ENCODE measurements around the gene RUFY3. TPM values are rescaled to one million over a fixed set of nuclear protein-coding genes. Genes with fewer than 3 reads are reported as not detected.

RUFY3 gene
- total RNA-seq, 1 donor from 2014 or later: 74.9 TPM

- DNase-seq (ENCODE audit: extremely low spot score, unreplicated experiment): no peak
Observed at GRCh38 chr4:70778888-70779422, 57.2 kb downstream of the RUFY3 start.

GRCh38 chr4:70783096-70783495 lies 61.3 kb downstream of the RUFY3 start:
- no peaks in the 10 kb centered on the region for H3K9me3 Mint-ChIP-seq
- H3K4me3 Mint-ChIP-seq: no peak overlapping the region
- TF ChIP-seq CTCF (conservative IDR thresholded peaks at IDR 0.05): no peak
- no peaks in the 10 kb centered on the region for H3K4me1 Mint-ChIP-seq (ENCODE audit: unreplicated experiment)
- no peak for DNase-seq (ENCODE audit: extremely low spot score, unreplicated experiment)
- no peaks in the 10 kb centered on the region for H3K27me3 Mint-ChIP-seq
- H3K27ac Mint-ChIP-seq: no peak overlapping the region
- H3K36me3 Mint-ChIP-seq: peaks cover 11% of the 10 kb centered on the region

More at GRCh38 chr4:70778888-70779422, 57.2 kb downstream of the RUFY3 start:
- Mint-ChIP-seq H3K27me3 (no peaks in the 10 kb centered on the region), H3K4me1 (ENCODE audit: unreplicated experiment) (no peaks in the 10 kb centered on the region), H3K9me3 (no peaks in the 10 kb centered on the region), H3K27ac (no peak overlapping the region), H3K4me3 (no peak overlapping the region), H3K36me3 (peaks cover 5% of the 10 kb centered on the region)
- no peak for TF ChIP-seq CTCF (conservative IDR thresholded peaks at IDR 0.05)

GRCh38 chr4:70787496-70787895 lies 65.7 kb downstream of the RUFY3 start:
- TF ChIP-seq CTCF (conservative IDR thresholded peaks at IDR 0.05): no peak
- Mint-ChIP-seq H3K36me3 (peaks cover 16% of the 10 kb centered on the region), H3K4me1 (ENCODE audit: unreplicated experiment) (no peaks in the 10 kb centered on the region), H3K27ac (no peak overlapping the region), H3K27me3 (no peaks in the 10 kb centered on the region), H3K9me3 (no peaks in the 10 kb centered on the region), H3K4me3 (no peak overlapping the region)
- no peak for DNase-seq (ENCODE audit: extremely low spot score, unreplicated experiment)

GRCh38 chr4:70788733-70789132 lies 67.0 kb downstream of the RUFY3 start:
- Mint-ChIP-seq H3K27me3 (no peaks in the 10 kb centered on the region), H3K27ac (no peak overlapping the region), H3K4me3 (no peak overlapping the region), H3K4me1 (ENCODE audit: unreplicated experiment) (no peaks in the 10 kb centered on the region), H3K36me3 (peaks cover 19% of the 10 kb centered on the region), H3K9me3 (no peaks in the 10 kb centered on the region)
- DNase-seq (ENCODE audit: extremely low spot score, unreplicated experiment): no peak
- TF ChIP-seq CTCF (conservative IDR thresholded peaks at IDR 0.05): no peak

- TF ChIP-seq CTCF (conservative IDR thresholded peaks at IDR 0.05): no peak
- H3K27ac Mint-ChIP-seq: no peak overlapping the region
Observed at GRCh38 chr4:70793626-70794025, 71.9 kb downstream of the RUFY3 start.

More at GRCh38 chr4:70793626-70794025, 71.9 kb downstream of the RUFY3 start:
- H3K27me3 Mint-ChIP-seq: no peaks in the 10 kb centered on the region
- H3K9me3 Mint-ChIP-seq: no peaks in the 10 kb centered on the region
- H3K4me3 Mint-ChIP-seq: no peak overlapping the region
- no peaks in the 10 kb centered on the region for H3K4me1 Mint-ChIP-seq (ENCODE audit: unreplicated experiment)
- DNase-seq (ENCODE audit: extremely low spot score, unreplicated experiment): no peak
- H3K36me3 Mint-ChIP-seq: peaks cover 18% of the 10 kb centered on the region

Measured in type B pancreatic cell (in vitro differentiated cells).